Calu3 (cell line): Measurements from ENCODE around the gene GRIK4. TPM values are rescaled to one million over a fixed set of nuclear protein-coding genes. Genes with fewer than 3 reads are reported as not detected.

ENCODE experiments used
- BruUV-seq: library from RNA; stranded (reverse); fragments of 400-500 nt; replicated peaks from 2 replicates; lab custom pipeline; 2021; lab: Mats Ljungman, UMichigan
- CTCF ChIA-PET: fragments of 300-600 bp; sonication (Branson Sonifier 250); formaldehyde crosslinking; loops from one replicate; lab custom pipeline; 2022; ENCODE audit warnings: antibody characterized with exemption; lab: Charles Lee
- DNase-seq: peaks from one replicate; pipeline ENCODE4 v3.0.0; 2022
- H3K27ac Mint-ChIP-seq: one replicate; pipeline ENCODE4 v1.8.0; 2022; ENCODE audit warnings: mixed read lengths; ENCODE audit not compliant: unreplicated experiment
- H3K27me3 Mint-ChIP-seq: one replicate; pipeline ENCODE4 v1.8.0; 2022; ENCODE audit warnings: mixed read lengths; ENCODE audit not compliant: unreplicated experiment
- H3K36me3 Mint-ChIP-seq: one replicate; pipeline ENCODE4 v1.8.0; 2022; ENCODE audit warnings: mild to moderate bottlenecking, moderate library complexity, mixed read lengths; ENCODE audit not compliant: insufficient read depth, unreplicated experiment
- H3K4me1 Mint-ChIP-seq: one replicate; pipeline ENCODE4 v1.8.0; 2022; ENCODE audit warnings: mild to moderate bottlenecking, low read depth, mixed read lengths; ENCODE audit not compliant: unreplicated experiment
- H3K4me3 Mint-ChIP-seq: one replicate; pipeline ENCODE4 v1.8.0; 2022; ENCODE audit warnings: mild to moderate bottlenecking, low read depth, moderate library complexity, mixed read lengths; ENCODE audit not compliant: unreplicated experiment
- H3K9me3 Mint-ChIP-seq: one replicate; pipeline ENCODE4 v1.8.0; 2022; ENCODE audit warnings: low read depth, mixed read lengths; ENCODE audit not compliant: unreplicated experiment
- CTCF ChIP-seq: fragments of 200-600 bp; IDR thresholded peaks from one replicate; pipeline ENCODE4 v1.8.0; 2022; ENCODE audit warnings: antibody characterized with exemption; ENCODE audit not compliant: unreplicated experiment
- intact Hi-C: fragments of 100-400 bp; cut with micrococcal nuclease; formaldehyde crosslinking; loops from one replicate; pipeline ENCODE4 v1.10.0; 2022; ENCODE audit not compliant: unreplicated experiment
- total RNA-seq: library from RNA; stranded (reverse); gene quantifications from 2 replicates; pipeline ENCODE4 v1.2.3, GENCODE V29; 2022

Gene GRIK4
- total RNA-seq, 1 experiment from 2014 or later = not detected

GRCh38 chr11:120568572-120569307, 57.2 kb downstream of the GRIK4 start:
- Mint-ChIP-seq H3K27me3 (peaks cover 38% of the 10 kb centered on the region), H3K27ac (no peak overlapping the region), H3K9me3 (no peaks in the 10 kb centered on the region), H3K36me3 (no peaks in the 10 kb centered on the region), H3K4me3 (no peak overlapping the region), H3K4me1 (no peaks in the 10 kb centered on the region)
- intact Hi-C loops = no loop called here
- no peak for TF ChIP-seq CTCF
- no peak for DNase-seq
- CTCF ChIA-PET = no interaction called here
- no TSS peak for BruUV-seq

- no peak for DNase-seq
- no peak for TF ChIP-seq CTCF
- no peaks in the 10 kb centered on the region for H3K4me1 Mint-ChIP-seq
- no peak overlapping the region for H3K27ac Mint-ChIP-seq
- intact Hi-C loops = no loop called here
- CTCF ChIA-PET = interaction anchor here (1.0 kb wide), 1 partner anchor 115 kb away, joined by 3 read pairs; no protein-coding TSS in a partner anchor
- no peaks in the 10 kb centered on the region for H3K36me3 Mint-ChIP-seq
- peaks cover 45% of the 10 kb centered on the region for H3K27me3 Mint-ChIP-seq
- no peaks in the 10 kb centered on the region for H3K9me3 Mint-ChIP-seq
- no peak overlapping the region for H3K4me3 Mint-ChIP-seq
- BruUV-seq = no TSS peak
Measured at GRCh38 chr11:120569861-120570260, 58.3 kb downstream of the GRIK4 start.

GRCh38 chr11:120571476-120571875, 59.9 kb downstream of the GRIK4 start:
- CTCF ChIA-PET = no interaction called here

GRCh38 chr11:120573756-120574354, 62.3 kb downstream of the GRIK4 start:
- BruUV-seq = no TSS peak
- H3K27ac Mint-ChIP-seq = no peak overlapping the region

More at GRCh38 chr11:120571476-120571875, 59.9 kb downstream of the GRIK4 start:
- no peaks in the 10 kb centered on the region for H3K9me3 Mint-ChIP-seq
- H3K4me1 Mint-ChIP-seq = no peaks in the 10 kb centered on the region
- intact Hi-C loops = no loop called here
- H3K4me3 Mint-ChIP-seq = no peak overlapping the region
- H3K36me3 Mint-ChIP-seq = no peaks in the 10 kb centered on the region
- no peak for TF ChIP-seq CTCF
- peaks cover 61% of the 10 kb centered on the region for H3K27me3 Mint-ChIP-seq
- DNase-seq = no peak
- no peak overlapping the region for H3K27ac Mint-ChIP-seq
- BruUV-seq = no TSS peak

More at GRCh38 chr11:120573756-120574354, 62.3 kb downstream of the GRIK4 start:
- intact Hi-C loops = no loop called here
- TF ChIP-seq CTCF = no peak
- Mint-ChIP-seq H3K9me3 (no peaks in the 10 kb centered on the region), H3K27me3 (peaks cover 85% of the 10 kb centered on the region), H3K36me3 (no peaks in the 10 kb centered on the region), H3K4me3 (no peak overlapping the region), H3K4me1 (no peaks in the 10 kb centered on the region)
- DNase-seq = no peak
- CTCF ChIA-PET = no interaction called here
